HG03565 (cell line): ENCODE data around the gene GABRG1.

Source experiments
- ATAC-seq: cut with Tn5 transposase; IDR thresholded peaks from one replicate; pipeline ENCODE4 v1.9.1; 2021; ENCODE audit warnings: mild to moderate bottlenecking, moderate library complexity; ENCODE audit not compliant: unreplicated experiment

GABRG1 gene

DNA sequence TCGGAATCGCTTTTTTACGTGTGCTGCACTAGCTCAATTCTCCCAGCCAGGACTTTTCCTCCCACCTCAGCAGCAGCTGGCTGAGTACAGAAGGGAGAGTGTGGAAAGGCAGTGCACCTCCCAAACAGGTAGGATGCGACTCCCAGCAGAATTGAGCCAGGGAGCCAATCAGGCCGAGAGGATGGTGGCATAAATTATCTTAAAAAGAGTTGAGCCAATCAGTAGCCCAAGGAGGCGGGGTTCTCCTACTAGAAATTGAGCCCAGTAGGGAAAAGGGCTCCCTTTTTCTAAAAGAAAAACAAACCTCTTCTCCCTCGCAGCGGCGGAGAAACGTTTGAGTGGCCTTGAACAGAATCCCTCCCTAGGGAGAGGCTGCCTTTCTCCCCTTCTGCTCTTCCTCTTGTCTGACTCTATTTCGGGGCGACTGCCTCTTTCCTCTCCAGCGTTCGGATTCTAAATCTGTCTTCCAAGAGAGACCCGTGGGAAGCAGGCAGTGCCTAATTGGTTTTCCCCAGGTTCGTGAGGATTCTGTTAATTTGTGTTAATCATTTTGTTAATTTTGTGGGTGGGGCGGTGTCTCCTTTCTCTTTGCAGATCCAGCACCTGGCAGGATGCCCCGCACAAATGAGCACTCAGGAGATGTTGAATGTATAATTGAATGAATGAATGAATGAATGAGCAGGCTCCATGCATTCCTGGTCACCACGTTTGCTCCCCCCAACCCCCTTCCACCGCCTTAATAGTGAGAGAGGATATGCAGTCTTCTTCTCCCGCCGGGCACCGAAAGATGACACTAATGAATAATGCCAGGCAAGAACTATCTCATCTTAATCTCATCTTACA is at the start of gene GABRG1:
TSS of gene GABRG1 (minus strand) at position 142 of the 843 bp plus-strand sequence. CDS start at position 1, 141 bp downstream.
- no peak for ATAC-seq

DNA sequence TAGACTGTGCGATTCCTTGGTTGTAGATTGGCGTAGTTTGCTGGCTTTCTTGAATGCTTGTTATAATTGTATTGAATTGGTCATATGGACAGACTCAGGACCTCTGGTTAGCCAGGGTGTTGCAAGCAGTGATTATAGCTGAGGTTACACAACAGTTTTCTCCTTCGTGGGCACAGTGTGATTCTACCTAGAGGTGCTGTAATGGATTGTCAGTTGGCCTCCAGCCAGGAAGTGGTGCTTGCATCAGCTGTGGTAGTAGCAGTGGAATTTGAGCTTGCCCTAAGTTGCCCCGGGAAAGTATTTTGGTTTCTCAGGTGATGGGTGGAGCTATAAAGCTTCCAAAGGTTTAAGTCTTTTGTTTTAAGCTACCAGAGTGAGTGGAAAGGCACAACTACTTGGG is 23.1 kb upstream of the GABRG1 start:
- no peak for ATAC-seq

- no peak for ATAC-seq
Measured at GRCh38 chr4:46131498-46132057, 7.7 kb upstream of the GABRG1 start.

DNA sequence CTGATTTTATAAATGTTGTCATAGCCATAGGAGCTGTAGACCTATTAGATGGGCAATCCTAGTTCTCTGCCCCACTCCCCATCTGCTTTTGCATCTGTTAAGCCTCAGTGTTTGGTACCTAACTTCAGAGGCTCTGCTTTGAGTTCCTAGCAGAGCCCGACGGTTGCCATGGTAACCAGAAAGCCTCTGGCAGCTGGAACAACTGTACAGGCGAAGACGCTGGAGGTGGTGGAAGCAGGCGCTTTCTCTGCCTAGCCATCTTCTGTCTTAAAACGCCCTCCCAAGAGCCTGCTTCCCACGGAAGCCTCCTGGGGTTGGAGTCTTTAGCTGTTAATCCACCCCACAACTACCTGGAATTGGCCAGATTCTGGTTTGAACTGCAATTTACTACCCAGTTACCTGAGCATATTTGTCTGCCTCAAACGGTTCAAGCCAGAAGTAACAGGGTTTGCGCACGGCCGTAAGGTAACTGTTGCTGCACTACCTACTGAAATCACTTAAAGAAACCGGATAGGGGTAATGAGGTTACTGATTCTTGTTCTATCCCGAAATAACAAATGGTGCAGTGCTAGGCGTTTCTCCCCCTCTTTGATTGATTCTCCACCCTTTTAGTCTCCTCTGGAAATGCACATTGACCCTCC is 1.0 kb upstream of the GABRG1 start:
- no peak for ATAC-seq

DNA sequence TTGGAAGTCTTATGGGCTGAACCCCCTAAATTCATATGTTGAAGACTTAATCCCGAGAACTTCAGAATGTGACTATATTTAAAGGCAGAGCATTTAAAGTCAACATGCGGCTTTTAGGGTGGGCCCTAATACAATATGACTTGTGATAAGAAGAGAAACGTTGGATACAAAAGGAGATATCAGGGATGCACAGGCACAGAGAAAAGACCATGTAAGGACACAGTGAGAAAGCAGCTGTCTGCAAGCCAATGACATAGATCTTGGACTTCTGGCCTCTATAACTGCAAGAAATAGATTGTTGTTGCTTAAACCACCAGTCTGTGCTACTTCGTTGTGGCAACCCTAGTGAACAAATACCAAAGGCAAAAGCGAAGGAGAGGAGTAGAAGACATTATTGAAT is 42.2 kb downstream of the GABRG1 start:
- ATAC-seq = no peak

DNA sequence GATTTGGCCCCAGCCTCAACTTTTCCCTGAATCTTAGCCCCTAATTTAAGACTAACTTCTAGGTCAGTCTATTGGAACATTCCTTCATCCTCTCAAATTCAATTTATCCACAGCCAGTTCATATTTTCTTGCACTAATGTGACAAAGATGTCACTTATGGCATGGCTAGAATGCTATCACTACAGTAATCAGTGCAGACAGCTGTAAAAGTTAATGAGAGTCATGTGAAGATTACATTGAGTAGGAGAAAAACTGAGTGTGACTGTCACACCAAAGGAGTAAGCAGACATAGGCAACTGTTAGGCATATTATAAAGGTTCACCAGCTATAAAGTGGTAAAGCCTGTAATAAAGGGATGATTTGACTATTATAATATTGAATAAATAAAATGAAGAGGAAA is 42.6 kb downstream of the GABRG1 start:
- no peak for ATAC-seq

DNA sequence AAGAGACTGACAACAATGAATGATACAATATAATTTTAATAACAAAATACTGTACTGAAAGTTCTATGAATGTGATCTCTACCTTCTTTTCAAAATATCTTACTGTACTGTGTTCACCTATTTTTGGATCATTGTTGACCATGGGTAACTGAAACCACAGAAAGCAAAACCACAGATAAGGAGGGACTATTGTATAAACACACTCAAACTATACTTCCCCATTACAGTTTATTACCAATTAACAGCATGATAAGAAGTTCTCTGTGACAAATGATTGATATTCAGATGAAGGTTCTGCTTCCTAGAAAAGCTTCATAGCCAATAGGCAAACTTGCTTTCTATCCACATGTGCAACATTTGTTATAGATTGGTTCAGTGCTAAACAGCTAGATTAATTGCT is 50.1 kb downstream of the GABRG1 start:
- no peak for ATAC-seq

DNA sequence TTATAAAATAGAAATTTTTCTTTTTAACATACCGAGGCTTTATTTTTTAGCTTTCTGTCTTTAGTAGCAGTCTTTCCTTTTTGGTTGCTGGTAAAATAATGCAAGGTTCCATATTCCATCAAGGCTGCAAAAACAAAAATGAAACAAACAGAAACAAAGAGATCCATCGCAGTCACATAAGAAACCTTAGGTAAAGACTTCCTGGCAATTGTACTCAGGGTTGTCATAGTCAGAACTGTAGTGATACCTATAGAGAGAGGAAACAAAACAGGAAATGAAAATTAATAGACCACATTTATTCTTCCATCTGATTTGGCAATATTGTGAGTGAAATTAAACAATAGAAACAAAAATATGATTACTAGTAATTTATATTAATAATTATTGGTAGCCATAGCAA is 72.5 kb downstream of the GABRG1 start:
- ATAC-seq = no peak

- no peak for ATAC-seq
Measured at GRCh38 chr4:46032056-46032455, 91.8 kb downstream of the GABRG1 start.

- ATAC-seq = no peak
Measured at GRCh38 chr4:46016306-46016705, 107.5 kb downstream of the GABRG1 start.

DNA sequence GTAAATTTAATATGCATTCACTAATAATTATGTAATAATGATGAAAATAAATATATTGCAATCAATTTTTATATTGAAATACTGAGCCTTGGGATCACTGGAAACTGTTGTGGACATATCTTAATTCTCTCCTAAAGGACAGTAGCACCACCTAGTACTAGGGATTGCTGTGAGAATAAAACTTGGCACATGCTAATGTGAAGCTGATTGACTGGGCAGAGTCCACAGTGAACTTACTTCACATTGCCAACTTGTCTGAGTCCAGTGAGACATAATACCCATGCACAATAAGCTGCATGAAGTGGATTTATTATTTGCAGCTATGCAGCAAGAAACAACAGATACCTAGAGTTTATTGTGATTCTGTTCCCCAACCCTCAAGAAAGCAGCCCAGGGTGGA is 131.1 kb downstream of the GABRG1 start:
- ATAC-seq = no peak

GRCh38 chr4:45989775-45990174 is 134.1 kb downstream of the GABRG1 start:
- ATAC-seq = no peak

DNA sequence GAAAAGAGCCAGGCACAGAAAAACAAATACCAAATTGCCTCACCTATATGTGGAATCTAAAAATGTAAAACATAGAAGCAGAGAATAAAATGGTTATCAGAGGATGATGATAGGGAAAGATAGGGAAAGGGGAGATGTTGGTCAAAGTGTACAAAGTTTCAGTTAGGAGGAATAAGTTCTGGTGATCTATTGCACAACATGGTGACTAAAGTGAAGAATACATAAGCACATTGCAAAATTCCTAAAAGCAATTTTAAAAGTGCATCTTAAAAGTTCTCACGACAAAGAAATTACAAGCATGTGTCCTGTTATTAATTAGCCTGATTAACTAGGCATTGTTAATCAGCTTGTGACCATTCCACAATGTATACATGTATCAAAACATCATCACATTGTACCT is 136.0 kb downstream of the GABRG1 start:
- ATAC-seq = no peak
